IMR-90 (cell line): Measurements from ENCODE around the gene POMGNT1. TPM values are rescaled to one million over a fixed set of nuclear protein-coding genes. Genes with fewer than 3 reads are reported as not detected.

Experiments
- ATAC-seq: fragments of 200-7000 bp; cut with Tn5 transposase; 2 replicates; pipeline ENCODE4 v1.9.1; 2020; ENCODE audit warnings: low read depth, mild to moderate bottlenecking, moderate library complexity
- BruUV-seq: library from RNA; stranded (reverse); fragments of 400-500 nt; replicated peaks from 2 replicates; lab custom pipeline; 2021; lab: Mats Ljungman, UMichigan
- CTCF ChIA-PET: fragments of 300-600 bp; formaldehyde crosslinking; extraction: SDS; loops from one replicate; lab custom pipeline; 2021; ENCODE audit warnings: antibody characterized with exemption; lab: Yijun Ruan, JAX
- POLR2A ChIA-PET: fragments of 300-600 bp; sonication (Branson Sonifier 250); formaldehyde crosslinking; loops from one replicate; lab custom pipeline; 2022; ENCODE audit warnings: antibody characterized with exemption; ENCODE audit not compliant: unreplicated experiment; lab: Charles Lee
- DNase-seq: peaks from one replicate; pipeline ENCODE4 v3.0.0; 2013
- H2AFZ ChIP-seq: replicated peaks from 2 replicates; pipeline ENCODE3; 2013; ENCODE audit warnings: low read length, mild to moderate bottlenecking; ENCODE audit not compliant: poor library complexity
- H2AK5ac ChIP-seq: 2 replicates; pipeline ENCODE4 v1.6.1; 2013; ENCODE audit warnings: low read depth, low read length, inconsistent platforms
- H2AK9ac ChIP-seq: replicated peaks from 2 replicates; pipeline ENCODE3; 2013; ENCODE audit warnings: mild to moderate bottlenecking, low read depth, low read length, moderate library complexity; ENCODE audit not compliant: poor library complexity
- H2BK120ac ChIP-seq: 2 replicates; pipeline ENCODE4 v1.6.1; 2013; ENCODE audit warnings: low read depth, low read length, inconsistent platforms
- H2BK15ac ChIP-seq: 3 replicates; pipeline ENCODE4 v1.6.1; 2013; ENCODE audit warnings: low read depth, low read length, inconsistent platforms
- H2BK20ac ChIP-seq: 2 replicates; pipeline ENCODE4 v1.6.1; 2013; ENCODE audit warnings: low read depth, mild to moderate bottlenecking, inconsistent platforms, low read length, moderate library complexity
- H2BK5ac ChIP-seq: 2 replicates; pipeline ENCODE4 v1.6.1; 2013; ENCODE audit warnings: mild to moderate bottlenecking, low read depth, low read length, inconsistent platforms; ENCODE audit not compliant: poor library complexity, severe bottlenecking
- H3K14ac ChIP-seq: replicated peaks from 2 replicates; pipeline ENCODE4 v1.6.1; 2013; ENCODE audit warnings: low read depth, low read length, inconsistent platforms
- H3K18ac ChIP-seq: 2 replicates; pipeline ENCODE4 v1.6.1; 2013; ENCODE audit warnings: low read depth, low read length, control low read depth
- H3K23ac ChIP-seq: 2 replicates; pipeline ENCODE4 v1.6.1; 2013; ENCODE audit warnings: low read depth, low read length, inconsistent platforms
- H3K27ac ChIP-seq: 2 replicates; pipeline ENCODE4 v1.5.1; 2013; ENCODE audit warnings: mild to moderate bottlenecking, control low read depth, low read length; ENCODE audit not compliant: insufficient read depth
- H3K27me3 ChIP-seq: 2 replicates; pipeline ENCODE4 v1.6.1; 2013; ENCODE audit warnings: low read length; ENCODE audit not compliant: control insufficient read depth, insufficient read depth
- H3K36me3 ChIP-seq: 2 replicates; pipeline ENCODE4 v1.6.1; 2013; ENCODE audit warnings: low read length, mixed read lengths; ENCODE audit not compliant: control insufficient read depth, insufficient read depth
- H3K4ac ChIP-seq: 2 replicates; pipeline ENCODE4 v1.6.1; 2013; ENCODE audit warnings: low read depth, low read length, inconsistent platforms
- H3K4me1 ChIP-seq: 2 replicates; pipeline ENCODE4 v1.6.1; 2013; ENCODE audit warnings: low read length, mixed read lengths; ENCODE audit not compliant: control insufficient read depth, insufficient read depth
- H3K4me2 ChIP-seq: 2 replicates; pipeline ENCODE4 v1.6.1; 2013; ENCODE audit warnings: low read depth, mild to moderate bottlenecking, control low read depth, low read length, moderate library complexity
- H3K4me3 ChIP-seq: 2 replicates; pipeline ENCODE4 v1.5.1; 2013; ENCODE audit warnings: low read depth, mild to moderate bottlenecking, control low read depth, low read length, moderate library complexity; ENCODE audit not compliant: insufficient read depth
- H3K56ac ChIP-seq: 2 replicates; pipeline ENCODE4 v1.6.1; 2013; ENCODE audit warnings: low read length, inconsistent platforms; ENCODE audit not compliant: insufficient read depth; ENCODE audit errors: extremely low read depth
- H3K79me1 ChIP-seq, 2 experiments: 2 replicates each; pipeline ENCODE4 v1.6.1; 2013; ENCODE audit warnings: low read length in 2 of 2, inconsistent platforms in 1 of 2, low read depth in 1 of 2
- H3K9ac ChIP-seq: 2 replicates; pipeline ENCODE4 v1.6.1; 2013; ENCODE audit warnings: low read depth, low read length, control low read depth
- H3K9me1 ChIP-seq: 2 replicates; pipeline ENCODE4 v1.6.1; 2013; ENCODE audit warnings: low read length, inconsistent platforms; ENCODE audit not compliant: insufficient read depth
- H3K9me3 ChIP-seq: 2 replicates; pipeline ENCODE4 v1.6.1; 2013; ENCODE audit warnings: low read length; ENCODE audit not compliant: control insufficient read depth, insufficient read depth
- H4K20me1 ChIP-seq: 2 replicates; pipeline ENCODE4 v1.6.1; 2013; ENCODE audit warnings: low read length, inconsistent platforms; ENCODE audit not compliant: insufficient read depth
- H4K5ac ChIP-seq: 2 replicates; pipeline ENCODE4 v1.6.1; 2013; ENCODE audit warnings: mild to moderate bottlenecking, low read depth, low read length, control low read depth
- H4K8ac ChIP-seq, 2 experiments: 2 replicates each; pipeline ENCODE4 v1.6.1; 2013; ENCODE audit warnings: low read depth in 2 of 2, low read length in 2 of 2, control low read depth in 1 of 2, inconsistent platforms in 1 of 2
- H4K91ac ChIP-seq: 2 replicates; pipeline ENCODE4 v1.6.1; 2013; ENCODE audit warnings: low read depth, low read length, inconsistent platforms; ENCODE audit not compliant: insufficient read depth
- WGBS, 2 experiments: methylation state at CpG; one replicate each; pipeline versions ENCODE4 v1.1.5 to v1.1.7; 2013; ENCODE audit warnings: missing lambda C conversion rate in 2 of 2; ENCODE audit not compliant: insufficient read length in 1 of 2; ENCODE audit errors: extremely low coverage in 2 of 2; 5-methylcytosine and 5-hydroxymethylcytosine counted together
- dilution Hi-C: fragments of 300-500 bp; cut with HindIII; formaldehyde crosslinking; loops from one replicate; pipeline ENCODE4 v1.14.3; 2018; ENCODE audit warnings: low sequenced_read_pairs; ENCODE audit not compliant: unreplicated experiment
- in situ Hi-C: fragments of 300-500 bp; cut with MboI; formaldehyde crosslinking; loops from 3 replicates; pipeline ENCODE4 v1.14.3; 2019; ENCODE audit warnings: low sequenced_read_pairs, inconsistent platforms, mixed read lengths
- intact Hi-C: fragments of 100-400 bp; cut with micrococcal nuclease; formaldehyde crosslinking; loops from 2 replicates; pipeline ENCODE4 v1.10.0; 2022
- polyA plus RNA-seq, 3 experiments: library from polyadenylated mRNA; depleted of rRNA; stranded (reverse); fragments of >200 nt; gene quantifications; 2 replicates each; pipeline ENCODE4 v1.2.3, GENCODE V29; 2012; ENCODE audit warnings: low replicate concordance in 1 of 3
- total RNA-seq: library from RNA; depleted of rRNA; stranded (reverse); fragments of >200 nt; gene quantifications from 2 replicates; pipeline ENCODE4 v1.2.3, GENCODE V29; 2012
- TF ChIP-seq, protein P1 (sequence below): fragments of 150-350 bp; IDR thresholded peaks from 2 replicates; pipeline ENCODE4 v1.6.1; 2017; ENCODE audit warnings: mild to moderate bottlenecking, antibody characterized with exemption, low read length, low read depth

POMGNT1 gene
- total and polyA plus RNA-seq, 2 of the 4 experiments (the other 2 are of a cell fraction): 54.8 to 65.3 TPM

DNA sequence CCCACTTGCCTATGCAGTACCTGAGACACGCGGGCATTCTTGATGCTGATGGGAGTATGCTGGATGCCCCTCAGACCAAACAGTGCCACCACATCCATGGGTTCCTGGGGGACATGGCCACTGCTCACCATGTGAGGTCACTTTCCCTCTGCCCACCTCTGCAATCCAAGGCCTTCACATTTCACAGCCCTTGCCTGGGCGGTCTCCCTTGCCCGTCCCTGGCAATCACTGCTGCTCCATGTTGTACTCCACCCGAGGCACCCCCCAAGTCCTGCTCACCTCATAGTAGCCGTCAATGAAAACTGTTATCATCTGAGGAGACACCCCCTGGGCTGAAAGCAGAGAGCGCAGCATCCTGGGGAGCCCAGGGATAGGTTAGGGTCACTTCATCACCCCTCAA is 4.9 kb downstream of the POMGNT1 start:
- Histone ChIP-seq H3K18ac (no peak overlapping the region), H4K8ac (no peak overlapping the region), H3K79me1 (peaks cover 12 to 47% of the 10 kb centered on the region in 2 experiments), H3K4me1 (peaks cover 14% of the 10 kb centered on the region), H3K14ac (no peak overlapping the region), H2AFZ (no peak overlapping the region), H3K4me2 (no peak overlapping the region), H4K5ac (no peak overlapping the region), H3K9ac (no peak overlapping the region), H2AK5ac (no peak overlapping the region; the same call in 1 of the 2 replicates), H3K27ac (no peak overlapping the region), H3K9me1 (peaks cover 28% of the 10 kb centered on the region), H2BK15ac (no peak overlapping the region), H3K36me3 (peaks cover 48% of the 10 kb centered on the region), H2BK120ac (no peak overlapping the region), H3K9me3 (no peaks in the 10 kb centered on the region), H4K91ac (no peak overlapping the region), H3K4me3 (no peak overlapping the region), H3K56ac (no peak overlapping the region), H3K27me3 (no peaks in the 10 kb centered on the region), H2AK9ac (no peak overlapping the region), H2BK20ac (no peak overlapping the region), H3K23ac (no peak overlapping the region), H4K20me1 (peaks cover 3% of the 10 kb centered on the region; the same call in 1 of the 2 replicates), H2BK5ac (no peak overlapping the region), H3K4ac (no peak overlapping the region)
- no peak for ATAC-seq
- dilution Hi-C loops: loop anchor here (25.0 kb wide), 1 partner anchor 156 kb away; no protein-coding TSS in a partner anchor
- TF ChIP-seq, protein P1, sequence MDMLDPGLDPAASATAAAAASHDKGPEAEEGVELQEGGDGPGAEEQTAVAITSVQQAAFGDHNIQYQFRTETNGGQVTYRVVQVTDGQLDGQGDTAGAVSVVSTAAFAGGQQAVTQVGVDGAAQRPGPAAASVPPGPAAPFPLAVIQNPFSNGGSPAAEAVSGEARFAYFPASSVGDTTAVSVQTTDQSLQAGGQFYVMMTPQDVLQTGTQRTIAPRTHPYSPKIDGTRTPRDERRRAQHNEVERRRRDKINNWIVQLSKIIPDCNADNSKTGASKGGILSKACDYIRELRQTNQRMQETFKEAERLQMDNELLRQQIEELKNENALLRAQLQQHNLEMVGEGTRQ: no peak
- CTCF ChIA-PET: no interaction called here
- 96% methylated on average over 3 of the region's 7 CpGs; no CpG with 5 or more reads in 1 of the 2 experiments for WGBS, 2 experiments
- intact Hi-C loops: no loop called here
- no peak for DNase-seq
- POLR2A ChIA-PET: no interaction called here
- in situ Hi-C loops: no loop called here
- no TSS peak for BruUV-seq
